GM23338 (cell line): ENCODE measurements around the gene SND1.

Experiments
- CREB1 ChIP-seq: fragments of 250-450 bp; sonication (Bioruptor Pico); IDR thresholded peaks from 2 replicates; pipeline ENCODE4 v1.5.0; 2020; ENCODE audit warnings: low read depth, mild to moderate bottlenecking, moderate library complexity
- CTCF ChIP-seq, 2 experiments: fragments of 200-600 bp in 1 of 2; sonication (generic) in 1 of 2; conservative IDR thresholded peaks; 2 replicates each; pipeline versions ENCODE4 v1.5.1 to v1.6.1; 2016 to 2017; ENCODE audit warnings: antibody characterized with exemption in 2 of 2, low read depth in 2 of 2, mild to moderate bottlenecking in 2 of 2, moderate library complexity in 1 of 2
- EZH2 ChIP-seq: fragments of 200-600 bp; sonication (generic); IDR thresholded peaks from one replicate; pipeline ENCODE4 v1.8.0; 2017; ENCODE audit warnings: antibody characterized with exemption, mild to moderate bottlenecking, low read depth; ENCODE audit not compliant: unreplicated experiment
- EZH2phosphoT487 ChIP-seq: fragments of 200-600 bp; sonication (generic); IDR thresholded peaks from one replicate; pipeline ENCODE4 v1.8.1; 2018; ENCODE audit warnings: antibody characterized with exemption; ENCODE audit not compliant: unreplicated experiment
- JUNB ChIP-seq: IDR thresholded peaks from one replicate; pipeline ENCODE4 v1.6.1; 2016; ENCODE audit warnings: antibody characterized with exemption; ENCODE audit not compliant: unreplicated experiment
- POLR2AphosphoS5 ChIP-seq: IDR thresholded peaks from 2 replicates; pipeline ENCODE4 v1.6.1; 2016; ENCODE audit warnings: antibody characterized with exemption, low read depth
- REST ChIP-seq: IDR thresholded peaks from one replicate; pipeline ENCODE4 v1.6.1; 2018; ENCODE audit warnings: antibody characterized with exemption; ENCODE audit not compliant: unreplicated experiment
- ZNF114 ChIP-seq: fragments of 250-450 bp; sonication (Bioruptor Pico); IDR thresholded peaks from 2 replicates; pipeline ENCODE4 v1.5.0; 2020; ENCODE audit warnings: mild to moderate bottlenecking, moderate library complexity

- no peak for TF ChIP-seq EZH2phosphoT487
- TF ChIP-seq CTCF (conservative IDR thresholded peaks at IDR 0.05; ENCODE audit: low read depth in 2 of 2): no peak
- no peak for TF ChIP-seq EZH2
- no peak for TF ChIP-seq POLR2AphosphoS5
- no peak for TF ChIP-seq REST
- TF ChIP-seq JUNB: no peak
- no peak for TF ChIP-seq CREB1 (CRISPR knock-in tag)
- TF ChIP-seq ZNF114: no peak
These were observed 54.8 kb downstream of the SND1 start for GRCh38 chr7:127706766-127707165.
